Adrenal gland (tissue), 19 donors: ENCODE results near the gene ETNPPL. TPM values are rescaled to one million over a fixed set of nuclear protein-coding genes. Genes with fewer than 3 reads are reported as not detected.

Experiments used
- DNase-seq, 7 donors: peaks; one replicate each; pipeline ENCODE4 v3.0.0-alpha.2; 2019 to 2020
- H3K27ac ChIP-seq, 5 donors: fragments of 200-600 bp; sonication (generic) in 4 of 5; 1 replicate in 3 of 5; 2 replicates in 2 of 5; pipeline versions ENCODE4 v1.5.1 to v1.8.0; 2016 to 2020; ENCODE audit warnings: mild to moderate bottlenecking in 1 of 5
- H3K27me3 ChIP-seq: fragments of 200-600 bp; 2 replicates; pipeline ENCODE4 v1.8.0; 2021
- H3K36me3 ChIP-seq, 2 donors: fragments of 200-600 bp; replicated peaks in 1 of 2; 1 replicate in 1 of 2; 2 replicates in 1 of 2; pipeline versions ENCODE4 v1.5.1 to v1.8.0; 2018 to 2022
- H3K4me1 ChIP-seq, 2 donors: fragments of 200-600 bp; replicated peaks in 1 of 2; 1 replicate in 1 of 2; 2 replicates in 1 of 2; pipeline versions ENCODE4 v1.5.1 to v1.8.0; 2018 to 2021
- H3K4me3 ChIP-seq, 4 donors: fragments of 200-600 bp; sonication (generic) in 3 of 4; one replicate each; pipeline ENCODE4 v1.5.1; 2016 to 2018
- H3K9me3 ChIP-seq, 3 donors: fragments of 200-600 bp; sonication (generic) in 1 of 3; replicated peaks in 1 of 3; 1 replicate in 2 of 3; 2 replicates in 1 of 3; pipeline versions ENCODE4 v1.5.1 to v1.8.0; 2016 to 2021
- POLR2A ChIP-seq, 2 donors: fragments of 450-650 bp; IDR thresholded peaks; one replicate each; pipeline ENCODE4 v1.6.1; 2017; ENCODE audit warnings: antibody characterized with exemption in 2 of 2, mild to moderate bottlenecking in 2 of 2, moderate library complexity in 1 of 2
- WGBS, 4 donors: extraction: QIAGEN DNeasy Blood & Tissue Kit in 2 of 4; methylation state at CpG; one replicate each; pipeline versions ENCODE4 v1.1.5 to v1.1.7; 2013 to 2017; 5-methylcytosine and 5-hydroxymethylcytosine counted together
- intact Hi-C, 2 donors: fragments of 100-400 bp; cut with DNase I; formaldehyde crosslinking; loops; one replicate each; pipeline versions ENCODE4 v1.14.1 to v1.15.0; 2022 to 2023
- long read RNA-seq, 10 donors: library from polyadenylated mRNA in 3 of 10; unstranded in 2 of 10; stranded (forward) in 1 of 10; transcript quantifications; one replicate each; pipeline ENCODE4 v2.0.0 and lab custom pipeline, GENCODE V29; 2021 to 2026
- polyA plus RNA-seq, 3 donors: library from polyadenylated mRNA; stranded (reverse); fragments of 200-250 nt in 2 of 3; fragments of 350-450 nt in 1 of 3; fragmentation: Illumina TruSeq in 1 of 3; extraction: RNeasy Lipid Tissue Mini Kit (QIAGEN cat#74804) in 1 of 3; gene quantifications; one replicate each; pipeline ENCODE4 v1.2.3, GENCODE V29; 2013 to 2014
- total RNA-seq, 9 donors: library from RNA; depleted of rRNA in 4 of 9; stranded (reverse); fragments of >200 nt in 4 of 9; fragments of 120-200 nt in 1 of 9; fragmentation: NEBNext Ultra II Directional in 1 of 9; extraction: Animal tissue kit (Norgen Biotek cat#: 25700) in 1 of 9; gene quantifications; one replicate each; pipeline versions ENCODE4 v1.1.0 to v1.2.4, GENCODE V29; 2013 to 2023
- TF ChIP-seq, protein P1 (sequence below), 6 experiments: fragments of 450-650 bp in 4 of 6; fragments of 200-600 bp in 2 of 6; sonication (generic) in 1 of 6; IDR thresholded peaks; 1 replicate in 5 of 6; 2 replicates in 1 of 6; pipeline versions ENCODE4 v1.5.1 to v1.8.0; 2016 to 2021; ENCODE audit warnings: antibody characterized with exemption in 6 of 6, mild to moderate bottlenecking in 2 of 6, moderate library complexity in 1 of 6
- donor health status: healthy with polysubstance abuse.
- donor health status: Bipolar disorder and iron deficiency.
- donor health status: DM: yes; HTN: yes; CAD: no.
- donor health status: DM: no; HTN: no; CAD: no.
- donor health status: DM: no; HTN: no; CAD: no.
- donor health status: DM: yes; HTN: yes; CAD: no.

ETNPPL gene
- total RNA-seq (10 to 100 TPM in 1 of 9 donors, 1 to 10 TPM in 7, under 1 TPM in 1; 0.78 to 12.5 (median 3.2) TPM), polyA plus RNA-seq (10 to 100 TPM in 1 of 3 donors, 1 to 10 TPM in 1, under 1 TPM in 1; 0.56 to 41.8 (median 2.1) TPM)
- long read RNA-seq, donor 1 = 0 reads
- long read RNA-seq, donor 2 = 0 reads
- long read RNA-seq, donor 3 = 0 reads
- long read RNA-seq, donor 4, partial matches to known transcripts = 0 of 4 reads
- long read RNA-seq, donor 4, other reads (novel, unspliced or antisense) = 1 of 4 reads
- long read RNA-seq, donor 5, transcript ETNPPL-201 (13 exons, 2,099 nt) = major isoform, 29 of 36 reads
- long read RNA-seq, donor 5, partial matches to known transcripts = 2 of 36 reads
- long read RNA-seq, donor 5, other reads (novel, unspliced or antisense) = 3 of 36 reads
- long read RNA-seq, donor 6 = 0 reads
- long read RNA-seq, donor 7, partial matches to known transcripts = 0 of 3 reads
- long read RNA-seq, donor 7, other reads (novel, unspliced or antisense) = 0 of 3 reads
- long read RNA-seq, donor 8, partial matches to known transcripts = 0 of 3 reads
- long read RNA-seq, donor 8, other reads (novel, unspliced or antisense) = 0 of 3 reads
- long read RNA-seq, donor 9, partial matches to known transcripts = 0 of 1 reads
- long read RNA-seq, donor 9, other reads (novel, unspliced or antisense) = 0 of 1 reads
- long read RNA-seq, donor 10 = 0 reads

DNA sequence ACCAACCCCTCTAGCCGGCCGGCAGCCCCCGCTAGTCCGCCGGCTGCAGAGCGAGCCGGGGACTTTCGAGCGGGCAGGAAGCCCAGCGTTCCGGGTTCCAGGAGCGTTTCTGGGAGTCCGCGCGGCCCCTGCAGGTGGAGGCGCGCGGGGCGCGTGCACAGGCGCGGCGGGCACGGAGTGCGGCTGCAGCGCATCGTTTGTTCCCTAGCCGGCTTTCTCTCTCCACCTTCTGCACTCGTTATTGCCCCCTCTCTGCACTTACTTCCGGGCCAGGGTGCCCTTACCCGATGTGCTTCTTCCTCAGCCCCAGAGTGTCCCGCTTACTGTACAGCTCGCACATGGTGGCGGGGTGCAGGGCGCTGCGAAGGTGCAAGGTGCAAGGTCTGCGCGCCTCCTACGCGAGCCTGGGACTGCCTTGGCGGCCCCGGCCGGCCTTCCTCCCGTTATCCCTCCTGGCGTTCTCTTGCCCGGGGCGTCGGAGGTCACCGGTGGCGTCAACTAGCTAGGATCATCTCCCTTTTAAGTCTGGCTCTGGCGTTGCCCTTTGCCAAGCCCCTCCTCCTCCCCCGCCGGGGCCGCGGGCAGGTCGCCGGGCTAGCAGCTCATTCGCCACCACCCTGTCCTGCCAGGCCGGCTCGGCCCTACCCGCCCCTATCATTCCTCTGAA lies at the start of gene ETNPPL:
ETNPPL (minus strand) TSS at position 495 of the 667 bp plus-strand sequence; CDS start at position 340, 155 bp downstream.
- no peaks in the 10 kb centered on the region for H3K27me3 ChIP-seq
- peak within 1 kb of the TSS in 2 of 4 donors; percentile 56 to 76 for H3K4me3 ChIP-seq
- peak; percentile 42 to 72 (median 54) for DNase-seq

GRCh38 chr4:108811486-108811885 lies 48.6 kb upstream of the ETNPPL start:
- intact Hi-C loops = no loop called here

More for the DNA sequence above, at the start of gene ETNPPL:
- intact Hi-C loops = no loop called here
- 0 to 2% (median 0%) methylated on average over 26 to 61 of the region's 61 CpGs for WGBS, 4 donors
- H3K27ac ChIP-seq = peak within 1 kb of the TSS in 2 of 5 donors; percentile 22 to 57
- peaks cover 0 to 3% of the 10 kb centered on the region in 2 donors for H3K4me1 ChIP-seq
- TF ChIP-seq POLR2A (IDR thresholded peaks at IDR 0.05) = no peak
- TF ChIP-seq, protein P1, sequence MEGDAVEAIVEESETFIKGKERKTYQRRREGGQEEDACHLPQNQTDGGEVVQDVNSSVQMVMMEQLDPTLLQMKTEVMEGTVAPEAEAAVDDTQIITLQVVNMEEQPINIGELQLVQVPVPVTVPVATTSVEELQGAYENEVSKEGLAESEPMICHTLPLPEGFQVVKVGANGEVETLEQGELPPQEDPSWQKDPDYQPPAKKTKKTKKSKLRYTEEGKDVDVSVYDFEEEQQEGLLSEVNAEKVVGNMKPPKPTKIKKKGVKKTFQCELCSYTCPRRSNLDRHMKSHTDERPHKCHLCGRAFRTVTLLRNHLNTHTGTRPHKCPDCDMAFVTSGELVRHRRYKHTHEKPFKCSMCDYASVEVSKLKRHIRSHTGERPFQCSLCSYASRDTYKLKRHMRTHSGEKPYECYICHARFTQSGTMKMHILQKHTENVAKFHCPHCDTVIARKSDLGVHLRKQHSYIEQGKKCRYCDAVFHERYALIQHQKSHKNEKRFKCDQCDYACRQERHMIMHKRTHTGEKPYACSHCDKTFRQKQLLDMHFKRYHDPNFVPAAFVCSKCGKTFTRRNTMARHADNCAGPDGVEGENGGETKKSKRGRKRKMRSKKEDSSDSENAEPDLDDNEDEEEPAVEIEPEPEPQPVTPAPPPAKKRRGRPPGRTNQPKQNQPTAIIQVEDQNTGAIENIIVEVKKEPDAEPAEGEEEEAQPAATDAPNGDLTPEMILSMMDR (IDR thresholded peaks at IDR 0.05) = no peak
- H3K36me3 ChIP-seq = no peaks in the 10 kb centered on the region
- no peaks in the 10 kb centered on the region for H3K9me3 ChIP-seq

DNA sequence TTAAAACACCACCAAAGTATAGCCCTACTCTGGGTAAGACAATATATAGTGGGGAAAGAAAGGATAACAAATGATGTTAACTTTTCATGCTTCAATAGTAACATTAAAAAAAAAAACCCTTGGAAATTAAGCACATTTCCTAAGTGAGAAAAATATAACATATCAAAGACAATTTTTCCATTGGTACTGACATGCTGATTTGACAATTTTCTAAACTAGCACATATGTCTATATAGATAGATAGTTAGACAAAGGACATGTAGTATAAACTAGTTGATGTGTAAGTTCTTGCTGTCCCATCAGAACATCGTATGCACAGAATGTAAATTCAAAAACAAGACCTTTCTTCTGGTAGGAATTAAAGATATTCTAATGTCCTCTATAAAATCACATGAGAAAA lies 47.2 kb upstream of the ETNPPL start:
- no peaks in the 10 kb centered on the region for H3K27me3 ChIP-seq
- no peaks in the 10 kb centered on the region for H3K36me3 ChIP-seq
- TF ChIP-seq, protein P1 (IDR thresholded peaks at IDR 0.05) = no peak
- no peak for TF ChIP-seq POLR2A (IDR thresholded peaks at IDR 0.05)
- no peaks in the 10 kb centered on the region for H3K9me3 ChIP-seq
- intact Hi-C loops = no loop called here
- WGBS, 4 donors = 74 to 80% (median 76%) methylated on average over 1 of the region's 1 CpG
- no peak overlapping the region for H3K4me3 ChIP-seq
- no peak overlapping the region for H3K27ac ChIP-seq
- H3K4me1 ChIP-seq = no peaks in the 10 kb centered on the region
- DNase-seq = no peak

More at GRCh38 chr4:108811486-108811885, 48.6 kb upstream of the ETNPPL start:
- Histone ChIP-seq H3K4me1 (no peaks in the 10 kb centered on the region), H3K27me3 (no peaks in the 10 kb centered on the region), H3K27ac (no peak overlapping the region), H3K9me3 (no peaks in the 10 kb centered on the region), H3K36me3 (no peaks in the 10 kb centered on the region), H3K4me3 (no peak overlapping the region)
- TF ChIP-seq, protein P1 (IDR thresholded peaks at IDR 0.05) = no peak
- TF ChIP-seq POLR2A (IDR thresholded peaks at IDR 0.05) = no peak
- 73 to 79% (median 75%) methylated on average over 1 of the region's 1 CpG for WGBS, 4 donors
- no peak for DNase-seq
